Lower lobe of right lung (tissue), 2 donors: ENCODE measurements around the gene ERGIC3. TPM values are rescaled to one million over a fixed set of nuclear protein-coding genes. Genes with fewer than 3 reads are reported as not detected.

Experiments
- ATAC-seq, 2 donors: fragments of 200-7000 bp; cut with Tn5 transposase; one replicate each; pipeline ENCODE4 v1.9.1; 2020 to 2022; ENCODE audit warnings: mild to moderate bottlenecking in 2 of 2, moderate library complexity in 2 of 2
- DNase-seq: peaks from one replicate; pipeline ENCODE4 v3.0.0-alpha.2; 2020
- H3K27ac ChIP-seq: fragments of 200-600 bp; one replicate; pipeline ENCODE4 v1.8.0; 2022
- H3K27me3 ChIP-seq: fragments of 200-600 bp; one replicate; pipeline ENCODE4 v1.8.0; 2022; ENCODE audit warnings: low read depth
- H3K36me3 ChIP-seq: fragments of 200-600 bp; one replicate; pipeline ENCODE4 v1.8.0; 2022; ENCODE audit warnings: mild to moderate bottlenecking
- H3K4me1 ChIP-seq: fragments of 200-600 bp; one replicate; pipeline ENCODE4 v1.8.0; 2022
- H3K4me3 ChIP-seq: fragments of 200-600 bp; one replicate; pipeline ENCODE4 v1.8.0; 2022; ENCODE audit warnings: mild to moderate bottlenecking
- H3K9me3 ChIP-seq: fragments of 200-600 bp; one replicate; pipeline ENCODE4 v1.8.0; 2022
- CTCF ChIP-seq: fragments of 200-600 bp; IDR thresholded peaks from one replicate; pipeline ENCODE4 v1.8.0; 2022; ENCODE audit warnings: antibody characterized with exemption, mild to moderate bottlenecking
- intact Hi-C: fragments of 100-400 bp; cut with DNase I; formaldehyde crosslinking; loops from one replicate; pipeline ENCODE4 v1.11.0; 2022
- total RNA-seq: library from RNA; stranded (reverse); fragmentation: NEBNext Ultra II Directional; extraction: Animal tissue kit (Norgen Biotek cat#: 25700); gene quantifications from one replicate; pipeline ENCODE4 v1.2.1, GENCODE V29; 2021
- donor health status: DM: no; HTN: yes; CAD: no; lungs with severe emphysema.

The ERGIC3 gene
- total RNA-seq, 1 donor from 2014 or later: 189 TPM

DNA sequence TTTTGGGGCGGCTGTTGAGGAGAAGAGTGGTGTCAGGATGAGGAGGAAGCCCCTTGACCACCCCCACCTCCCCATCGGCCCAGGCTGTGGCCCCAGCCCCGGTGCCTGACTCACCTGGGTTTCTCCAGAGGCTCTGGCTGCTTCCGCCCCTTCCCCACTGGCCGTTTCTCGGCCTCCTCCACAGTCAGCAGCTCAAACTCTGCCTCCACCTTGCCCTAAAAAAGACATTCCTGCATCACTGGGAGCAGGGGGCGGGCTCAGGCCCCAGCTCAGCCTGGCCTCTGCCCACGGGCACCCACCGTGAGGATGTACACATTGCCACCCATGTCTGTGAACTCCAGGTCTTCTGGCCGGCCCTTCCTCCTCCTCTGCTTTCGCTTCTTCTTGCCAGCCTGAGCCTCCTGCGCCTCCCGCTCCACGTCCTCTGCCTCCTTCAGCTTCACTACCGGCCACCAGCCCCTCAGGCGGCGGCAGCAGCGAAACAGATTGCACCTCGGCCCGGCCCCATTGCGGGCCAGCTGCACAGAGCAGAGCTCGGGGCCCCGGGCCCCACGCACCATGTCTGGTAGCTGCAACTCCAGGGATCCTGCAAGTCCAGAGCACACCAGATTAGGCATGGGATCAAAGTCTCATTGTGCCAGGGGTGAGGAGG lies 17.3 kb downstream of the ERGIC3 start:
- ATAC-seq (no peak), DNase-seq (no peak)
- intact Hi-C loops: no loop called here

GRCh38 chr20:35560105-35560511 lies 18.2 kb downstream of the ERGIC3 start:
- intact Hi-C loops: no loop called here
- H3K4me3 ChIP-seq: no peak overlapping the region
- no peak overlapping the region for H3K27ac ChIP-seq
- ATAC-seq: no peak
- no peak for TF ChIP-seq CTCF
- no peaks in the 10 kb centered on the region for H3K9me3 ChIP-seq
- peaks cover 37% of the 10 kb centered on the region for H3K36me3 ChIP-seq
- no peaks in the 10 kb centered on the region for H3K27me3 ChIP-seq
- no peak for DNase-seq
- H3K4me1 ChIP-seq: no peaks in the 10 kb centered on the region

More for the DNA sequence above, 17.3 kb downstream of the ERGIC3 start:
- Histone ChIP-seq H3K4me3 (no peak overlapping the region), H3K36me3 (peaks cover 44% of the 10 kb centered on the region), H3K27ac (no peak overlapping the region), H3K4me1 (no peaks in the 10 kb centered on the region), H3K9me3 (no peaks in the 10 kb centered on the region), H3K27me3 (no peaks in the 10 kb centered on the region)
- no peak for TF ChIP-seq CTCF

GRCh38 chr20:35560541-35560940 lies 18.7 kb downstream of the ERGIC3 start:
- TF ChIP-seq CTCF: no peak
- no peak for ATAC-seq
- Histone ChIP-seq H3K27me3 (no peaks in the 10 kb centered on the region), H3K36me3 (peaks cover 33% of the 10 kb centered on the region), H3K4me1 (no peaks in the 10 kb centered on the region), H3K4me3 (no peak overlapping the region), H3K27ac (no peak overlapping the region), H3K9me3 (no peaks in the 10 kb centered on the region)
- DNase-seq: no peak
- intact Hi-C loops: no loop called here

DNA sequence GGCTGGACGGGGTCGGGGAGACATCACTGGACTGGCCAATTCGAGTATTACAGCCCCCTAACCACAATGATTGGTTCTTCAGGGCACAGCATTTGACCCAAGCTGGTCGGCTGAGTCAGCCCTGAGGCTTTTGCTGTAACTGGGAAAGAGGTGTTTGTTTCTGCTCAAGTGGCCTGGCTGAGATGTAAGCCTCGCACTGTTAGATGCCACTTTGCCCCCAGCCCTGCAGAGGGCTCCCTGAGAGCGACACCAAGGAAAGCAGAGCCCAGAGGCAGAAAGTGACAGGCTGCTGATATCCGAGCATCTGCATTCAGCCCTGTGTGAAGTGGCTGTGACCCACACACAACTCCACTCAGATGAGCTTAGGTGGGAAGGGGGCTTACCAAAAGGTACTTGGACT lies 19.4 kb downstream of the ERGIC3 start:
- H3K4me1 ChIP-seq: no peaks in the 10 kb centered on the region
- ATAC-seq (peak; percentile 70 to 84), DNase-seq (no peak)
- H3K36me3 ChIP-seq: peaks cover 26% of the 10 kb centered on the region
- no peak overlapping the region for H3K4me3 ChIP-seq
- no peak overlapping the region for H3K27ac ChIP-seq
- peak; percentile 21 for TF ChIP-seq CTCF
- no peaks in the 10 kb centered on the region for H3K9me3 ChIP-seq
- intact Hi-C loops: no loop called here
- H3K27me3 ChIP-seq: no peaks in the 10 kb centered on the region

DNA sequence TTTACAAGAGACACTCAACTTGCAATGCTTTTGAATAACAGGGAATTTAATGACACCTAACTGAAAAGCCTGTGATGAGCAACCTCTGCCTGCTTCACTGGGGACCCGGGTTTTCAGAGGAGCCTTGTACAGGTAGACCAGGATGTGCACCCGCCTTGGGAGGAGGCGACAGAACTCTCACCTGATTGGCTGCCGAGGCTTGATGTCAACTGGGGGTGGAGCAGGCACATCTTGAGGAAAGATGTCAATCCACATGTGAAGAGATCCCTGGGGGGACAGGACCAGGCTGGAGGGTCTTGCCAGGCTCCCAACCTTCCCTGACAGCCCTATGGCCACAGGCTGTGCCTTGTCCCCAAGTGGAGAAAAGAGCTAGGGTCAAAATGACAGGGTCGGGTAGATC lies 19.8 kb downstream of the ERGIC3 start:
- Histone ChIP-seq H3K9me3 (no peaks in the 10 kb centered on the region), H3K27ac (no peak overlapping the region), H3K4me3 (no peak overlapping the region), H3K36me3 (peaks cover 22% of the 10 kb centered on the region), H3K27me3 (no peaks in the 10 kb centered on the region), H3K4me1 (no peaks in the 10 kb centered on the region)
- DNase-seq (no peak), ATAC-seq (no peak)
- intact Hi-C loops: no loop called here
- TF ChIP-seq CTCF: no peak
